ENCODE results near the gene PIK3CB.
"Not testable (repeated sequence)": the region's sequence is repeated elsewhere in the genome, so short reads cannot be mapped to it uniquely, and the experiment has no call there.

PIK3CB gene

GRCh38 chr3:138806376-138807080, 28.2 kb downstream of the PIK3CB start:
- DNase-seq (ENCODE audit: low read depth, low spot score), result no peak

- DNase-seq (ENCODE audit: low read depth, low spot score), result no peak
Observed at GRCh38 chr3:138803006-138803653, 31.6 kb downstream of the PIK3CB start.

DNA sequence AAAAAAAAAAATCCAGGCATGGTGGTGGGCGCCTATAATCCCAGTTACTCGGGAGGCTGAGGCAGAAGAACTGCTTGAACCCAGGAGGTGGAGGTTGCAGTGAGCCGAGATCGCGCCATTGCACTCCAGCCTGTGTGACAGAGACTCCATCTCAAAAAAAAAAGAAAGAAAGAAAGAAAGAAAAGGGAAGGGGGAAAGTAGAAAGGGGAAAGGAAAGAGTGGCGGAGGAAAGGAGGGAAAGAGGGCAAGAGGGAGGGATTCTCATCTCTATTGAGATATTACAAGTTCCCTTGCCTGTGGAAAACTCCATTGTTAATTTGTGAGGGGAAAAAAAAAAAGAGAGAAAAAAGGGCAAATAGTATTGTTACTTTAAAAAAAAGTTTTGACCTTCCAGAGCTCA, 32.5 kb downstream of the PIK3CB start:
- DNase-seq (ENCODE audit: low read depth, low spot score), result not testable (repeated sequence)

DNA sequence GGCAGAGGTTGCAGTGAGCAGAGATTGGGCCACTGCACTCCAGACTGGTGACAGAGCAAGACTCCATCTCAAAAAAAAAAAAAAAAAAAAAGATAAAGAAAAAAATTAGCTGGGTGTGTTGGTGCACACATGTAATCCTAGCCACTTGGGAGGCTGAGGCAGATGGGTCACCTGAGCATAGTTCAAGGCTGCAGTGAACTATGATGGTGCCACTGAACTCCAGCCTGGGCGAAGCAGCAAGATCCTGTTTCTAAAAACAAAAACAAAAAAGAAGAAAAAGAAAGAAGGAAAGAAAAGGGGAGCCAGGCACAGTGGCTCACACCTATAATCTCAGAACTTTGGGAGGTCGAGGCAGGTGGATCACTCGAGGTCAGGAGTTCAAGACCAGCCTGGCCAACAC, 32.9 kb downstream of the PIK3CB start:
- no peak for DNase-seq (ENCODE audit: low read depth, low spot score)

DNA sequence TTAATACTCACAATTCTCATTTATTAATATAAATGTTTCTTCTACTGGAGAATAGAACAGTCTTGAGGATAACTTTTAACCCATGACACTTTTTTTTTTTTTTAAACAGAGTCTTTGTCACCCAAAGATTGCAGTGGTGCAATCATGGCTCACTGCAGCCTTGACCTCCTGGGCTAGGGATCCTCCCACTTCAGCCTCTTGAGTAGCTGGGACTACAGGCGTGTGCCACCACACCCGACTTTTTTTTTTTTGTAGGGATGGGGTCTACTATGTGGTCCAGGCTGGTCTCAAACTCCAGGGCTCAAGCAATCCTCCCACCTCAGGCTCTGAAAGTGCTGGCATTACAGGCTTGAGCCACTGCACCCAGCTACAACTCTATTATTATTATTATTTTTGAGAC, 34.5 kb downstream of the PIK3CB start:
- DNase-seq (ENCODE audit: low read depth, low spot score), result no peak

DNA sequence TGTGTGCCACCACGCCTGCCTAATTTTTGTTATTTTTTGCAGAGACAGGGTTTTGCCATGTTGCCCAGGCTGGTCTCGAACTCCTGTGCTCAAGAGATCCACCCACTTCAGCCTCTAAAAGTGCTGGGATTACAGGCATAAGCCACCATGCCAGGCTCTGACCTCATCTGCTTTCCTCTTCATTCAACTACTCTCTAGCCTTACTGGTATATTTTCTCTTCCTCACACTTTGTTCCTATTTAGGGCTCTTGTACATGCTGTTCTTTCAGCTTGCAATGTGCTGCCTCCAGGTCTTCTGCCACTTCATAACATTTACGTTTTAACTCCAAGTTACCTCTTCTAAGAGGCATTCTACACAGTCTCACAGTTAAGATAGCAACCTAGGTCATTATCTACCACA, 34.9 kb downstream of the PIK3CB start:
- no peak for DNase-seq (ENCODE audit: low read depth, low spot score)

GRCh38 chr3:138797508-138798038, 37.2 kb downstream of the PIK3CB start:
- DNase-seq (ENCODE audit: low read depth, low spot score), result no peak

- peak; percentile 15 for DNase-seq (ENCODE audit: low read depth, low spot score)
Observed at GRCh38 chr3:138796761-138797160, 38.0 kb downstream of the PIK3CB start.

- DNase-seq (ENCODE audit: low read depth, low spot score), result no peak
Observed at GRCh38 chr3:138786788-138787271, 47.9 kb downstream of the PIK3CB start.

DNA sequence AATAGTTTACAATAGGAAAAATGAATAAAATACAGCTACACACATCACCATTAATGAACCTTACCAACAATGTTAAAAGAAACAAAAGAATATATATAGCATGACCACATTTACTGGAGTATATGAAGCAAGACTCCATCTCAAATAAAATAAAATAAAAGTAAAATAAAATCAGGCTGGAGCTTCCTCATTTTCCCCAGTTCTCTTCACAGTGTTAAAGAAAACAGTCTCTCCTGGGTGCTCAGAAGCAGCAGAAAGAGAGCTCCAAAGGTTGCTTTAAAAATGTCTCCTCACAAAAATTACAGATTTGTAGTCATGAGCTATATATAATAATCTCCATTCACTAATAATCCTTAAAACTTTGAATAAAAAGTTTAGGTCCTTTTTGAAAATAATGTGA, 48.8 kb downstream of the PIK3CB start:
- DNase-seq (ENCODE audit: low read depth, low spot score), result no peak

GRCh38 chr3:138785362-138785857, 49.3 kb downstream of the PIK3CB start:
- not testable (repeated sequence) for DNase-seq (ENCODE audit: low read depth, low spot score)

- no peak for DNase-seq (ENCODE audit: low read depth, low spot score)
Observed at GRCh38 chr3:138782755-138783154, 52.0 kb downstream of the PIK3CB start.

GRCh38 chr3:138781012-138781470, 53.7 kb downstream of the PIK3CB start:
- DNase-seq (ENCODE audit: low read depth, low spot score), result no peak

DNA sequence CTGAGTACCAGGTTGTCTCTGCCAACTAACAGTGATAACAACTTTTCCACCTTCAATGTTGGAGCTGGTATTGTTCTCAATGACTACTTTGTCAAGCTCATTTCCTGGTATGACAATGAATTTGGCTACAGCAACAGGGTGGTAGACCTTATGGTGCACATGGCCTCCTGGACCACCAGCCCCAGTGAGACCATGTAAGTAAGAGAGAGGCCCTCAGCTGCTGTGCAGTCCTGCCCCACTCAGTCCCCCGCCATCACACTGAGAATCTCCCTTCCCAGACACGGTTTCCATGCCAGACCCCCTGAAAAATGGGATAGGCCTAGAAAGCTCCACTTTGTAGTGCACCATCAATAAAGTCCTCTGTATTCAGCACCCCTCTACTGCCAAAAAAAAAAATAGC, 56.1 kb downstream of the PIK3CB start:
- DNase-seq (ENCODE audit: low read depth, low spot score), result no peak

DNA sequence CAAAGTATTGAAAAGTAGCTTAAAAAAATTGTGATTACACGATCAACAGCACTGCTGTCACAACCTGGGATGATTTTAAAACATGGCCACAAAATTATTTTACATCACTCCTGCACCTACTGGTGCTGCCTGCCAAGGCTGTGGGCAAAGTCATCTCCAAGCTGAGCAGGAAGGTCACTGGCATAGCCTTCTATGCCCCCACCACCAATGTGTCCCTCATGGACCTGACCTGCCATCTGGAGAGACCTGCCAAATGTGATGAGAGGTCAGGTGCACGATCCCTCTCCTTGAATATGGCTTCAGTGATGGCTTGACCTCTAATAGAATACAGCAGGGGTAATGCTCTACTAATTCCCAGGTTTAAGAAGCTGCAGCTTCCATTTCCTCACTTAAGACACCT, 57.8 kb downstream of the PIK3CB start:
- no peak for DNase-seq (ENCODE audit: low read depth, low spot score)

GRCh38 chr3:138775254-138775595, 59.5 kb downstream of the PIK3CB start:
- no peak for DNase-seq (ENCODE audit: low read depth, low spot score)

- DNase-seq (ENCODE audit: low read depth, low spot score), result no peak
Observed at GRCh38 chr3:138774529-138775253, 60.0 kb downstream of the PIK3CB start.

DNA sequence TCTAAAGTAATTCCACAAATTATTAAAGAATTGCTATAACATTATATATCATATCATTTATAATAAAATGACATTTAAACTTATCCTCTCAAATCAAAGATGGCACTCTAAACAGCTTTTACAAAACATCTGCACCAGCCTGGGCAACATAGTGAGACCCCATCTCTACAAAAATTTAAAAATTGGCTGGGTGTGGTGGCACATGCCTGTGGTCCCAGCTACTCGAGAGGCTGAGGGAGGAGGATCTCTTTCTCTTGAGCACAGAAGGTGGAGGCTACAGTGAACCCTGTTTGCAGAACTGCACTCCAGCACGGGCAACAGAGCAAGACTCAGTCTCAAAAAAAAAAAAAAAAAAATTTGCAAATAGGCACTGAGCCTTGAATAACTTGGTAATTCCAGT, 63.1 kb downstream of the PIK3CB start:
- no peak for DNase-seq (ENCODE audit: low read depth, low spot score)

DNA sequence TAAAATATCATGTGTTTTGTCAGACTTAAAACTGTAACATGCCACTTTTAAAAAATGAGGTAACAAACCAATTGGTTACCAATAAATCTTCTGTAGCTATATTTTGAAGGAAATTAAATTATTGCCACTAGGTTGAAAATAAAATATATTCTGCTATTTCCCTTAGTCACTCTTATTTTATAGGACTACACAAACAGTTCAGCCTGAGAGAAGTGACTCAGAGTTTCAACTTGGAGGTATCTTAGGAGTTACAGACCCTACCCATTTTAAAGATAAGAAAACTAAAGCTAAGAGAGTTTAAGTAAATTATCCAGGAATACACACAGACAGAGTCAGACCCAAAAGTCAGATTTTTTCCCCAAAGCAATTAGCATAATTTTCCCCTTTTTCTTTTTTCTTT, 65.1 kb downstream of the PIK3CB start:
- no peak for DNase-seq (ENCODE audit: low read depth, low spot score)

DNA sequence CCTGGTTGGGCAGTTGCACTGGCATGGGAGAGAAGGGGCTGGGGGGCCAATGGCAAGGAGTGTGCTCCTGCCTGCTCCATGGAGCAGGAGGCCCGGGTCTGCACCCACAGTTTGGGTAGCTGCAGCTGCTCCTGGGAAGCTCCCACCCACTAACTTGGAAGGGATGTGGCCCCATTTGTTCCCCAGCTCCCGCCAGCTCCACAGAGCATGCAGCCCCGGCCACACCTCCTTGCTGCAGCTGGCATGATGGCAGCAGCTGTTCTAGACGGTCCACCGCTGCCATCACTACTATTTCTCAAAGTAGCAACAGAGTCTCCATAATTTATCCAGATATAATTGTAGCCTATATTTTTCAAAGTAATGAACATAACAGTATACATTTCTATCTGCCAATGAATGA, 65.8 kb downstream of the PIK3CB start:
- DNase-seq (ENCODE audit: low read depth, low spot score), result no peak

GRCh38 chr3:138768125-138768524, 66.6 kb downstream of the PIK3CB start:
- peak; percentile 42 for DNase-seq (ENCODE audit: low read depth, low spot score)

GRCh38 chr3:138767498-138768104, 67.1 kb downstream of the PIK3CB start:
- no peak for DNase-seq (ENCODE audit: low read depth, low spot score)

Data from iPS DF 19.7 (cell line).